ENCODE measurements around the gene STMN1. TPM values are rescaled to one million over a fixed set of nuclear protein-coding genes. Genes with fewer than 3 reads are reported as not detected.

STMN1 gene
- total and polyA plus RNA-seq, 10 of the 15 experiments (the other 5 are each of a cell fraction or from before 2014, with no cell fraction given) = 220 to 1,272 (median 603) TPM

DNA sequence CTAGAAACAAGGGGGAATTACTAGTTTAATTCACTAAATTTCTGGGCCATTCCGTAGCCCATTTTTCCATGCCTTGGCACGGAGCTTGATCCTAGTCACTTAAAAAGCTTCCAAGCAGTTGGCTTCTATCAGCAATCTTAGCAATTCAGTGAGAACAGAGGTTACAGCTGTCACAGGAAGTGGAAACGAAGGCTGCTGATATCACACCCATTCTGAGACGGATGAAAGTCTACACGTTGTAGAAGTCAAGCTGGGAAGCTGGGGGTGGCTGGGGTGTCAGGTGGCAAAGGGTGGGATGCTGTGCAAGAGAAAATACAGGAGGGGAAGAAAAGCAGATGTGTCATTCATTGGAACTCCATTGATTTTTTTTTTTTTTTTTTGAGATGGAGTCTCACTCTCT, 11.8 kb upstream of the STMN1 start (continued):
- TF ChIP-seq, protein P1, sequence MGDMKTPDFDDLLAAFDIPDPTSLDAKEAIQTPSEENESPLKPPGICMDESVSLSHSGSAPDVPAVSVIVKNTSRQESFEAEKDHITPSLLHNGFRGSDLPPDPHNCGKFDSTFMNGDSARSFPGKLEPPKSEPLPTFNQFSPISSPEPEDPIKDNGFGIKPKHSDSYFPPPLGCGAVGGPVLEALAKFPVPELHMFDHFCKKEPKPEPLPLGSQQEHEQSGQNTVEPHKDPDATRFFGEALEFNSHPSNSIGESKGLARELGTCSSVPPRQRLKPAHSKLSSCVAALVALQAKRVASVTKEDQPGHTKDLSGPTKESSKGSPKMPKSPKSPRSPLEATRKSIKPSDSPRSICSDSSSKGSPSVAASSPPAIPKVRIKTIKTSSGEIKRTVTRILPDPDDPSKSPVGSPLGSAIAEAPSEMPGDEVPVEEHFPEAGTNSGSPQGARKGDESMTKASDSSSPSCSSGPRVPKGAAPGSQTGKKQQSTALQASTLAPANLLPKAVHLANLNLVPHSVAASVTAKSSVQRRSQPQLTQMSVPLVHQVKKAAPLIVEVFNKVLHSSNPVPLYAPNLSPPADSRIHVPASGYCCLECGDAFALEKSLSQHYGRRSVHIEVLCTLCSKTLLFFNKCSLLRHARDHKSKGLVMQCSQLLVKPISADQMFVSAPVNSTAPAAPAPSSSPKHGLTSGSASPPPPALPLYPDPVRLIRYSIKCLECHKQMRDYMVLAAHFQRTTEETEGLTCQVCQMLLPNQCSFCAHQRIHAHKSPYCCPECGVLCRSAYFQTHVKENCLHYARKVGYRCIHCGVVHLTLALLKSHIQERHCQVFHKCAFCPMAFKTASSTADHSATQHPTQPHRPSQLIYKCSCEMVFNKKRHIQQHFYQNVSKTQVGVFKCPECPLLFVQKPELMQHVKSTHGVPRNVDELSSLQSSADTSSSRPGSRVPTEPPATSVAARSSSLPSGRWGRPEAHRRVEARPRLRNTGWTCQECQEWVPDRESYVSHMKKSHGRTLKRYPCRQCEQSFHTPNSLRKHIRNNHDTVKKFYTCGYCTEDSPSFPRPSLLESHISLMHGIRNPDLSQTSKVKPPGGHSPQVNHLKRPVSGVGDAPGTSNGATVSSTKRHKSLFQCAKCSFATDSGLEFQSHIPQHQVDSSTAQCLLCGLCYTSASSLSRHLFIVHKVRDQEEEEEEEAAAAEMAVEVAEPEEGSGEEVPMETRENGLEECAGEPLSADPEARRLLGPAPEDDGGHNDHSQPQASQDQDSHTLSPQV (IDR thresholded peaks at IDR 0.05) = no peak
- TF ChIP-seq BRCA1 (IDR thresholded peaks at IDR 0.05; ENCODE audit: low read depth, low read length) = no peak
- TF ChIP-seq STAT1 (conservative IDR thresholded peaks at IDR 0.05) = no peak
- no peak for TF ChIP-seq SIX5 (IDR thresholded peaks at IDR 0.05; ENCODE audit: low read depth, low read length, severe bottlenecking)

DNA sequence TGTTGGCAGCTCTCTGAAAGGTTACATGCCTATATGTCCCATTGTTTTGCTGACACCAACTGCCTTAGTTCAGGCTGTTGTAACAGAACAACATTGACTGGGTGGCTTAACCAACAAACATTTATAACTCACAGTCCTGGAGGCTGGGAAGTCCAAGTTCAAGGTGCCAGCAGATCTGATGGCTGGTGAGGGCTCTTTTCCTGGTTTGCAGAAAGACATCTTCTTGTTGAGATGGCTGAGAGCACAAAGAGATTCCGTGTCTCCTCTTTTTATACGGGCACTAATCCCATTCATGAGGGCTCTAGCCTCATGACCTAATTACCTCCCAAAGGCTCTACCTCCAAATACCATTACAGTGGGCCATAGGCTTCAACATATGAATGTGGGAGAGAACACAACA, 10.2 kb upstream of the STMN1 start:
- Histone ChIP-seq H2AFZ (ENCODE audit: control insufficient read depth, low read depth, low read length) (no peak overlapping the region), H3K27me3 (replicated peaks in 1 of 2; ENCODE audit: control insufficient read depth in 2 of 2, insufficient read depth in 2 of 2, low read length in 1 of 2) (no peaks in the 10 kb centered on the region; a peak in 1 of 4 replicates), H4K20me1 (ENCODE audit: control insufficient read depth, insufficient read depth) (no peaks in the 10 kb centered on the region), H3K4me3 (no peak overlapping the region), H3K4me2 (ENCODE audit: control insufficient read depth, insufficient read depth) (no peak overlapping the region), H3K27ac (ENCODE audit: control insufficient read depth, insufficient read depth) (no peak overlapping the region), H3K9ac (ENCODE audit: control insufficient read depth, insufficient read depth, low read length) (no peak overlapping the region), H3K4me1 (ENCODE audit: control insufficient read depth, insufficient read depth, low read length) (no peaks in the 10 kb centered on the region), H3K9me3 (replicated peaks; ENCODE audit: control insufficient read depth, insufficient read depth, low read length) (no peaks in the 10 kb centered on the region), H3K36me3 (ENCODE audit: control insufficient read depth in 2 of 2, insufficient read depth in 2 of 2, low read length in 1 of 2) (no peaks in the 10 kb centered on the region), H3K79me2 (ENCODE audit: control insufficient read depth, insufficient read depth, low read length) (no peaks in the 10 kb centered on the region)
- ChIA-PET CTCF (no interaction called here), SMC1A (ENCODE audit: uncharacterized antibody, unreplicated experiment) (interaction anchor here (0.9 kb wide), 1 partner anchor 81 kb away, joined by 3 read pairs; the partner anchor contains the start of gene PAFAH2), POLR2A (interaction anchor here (4.7 kb wide), 1 partner anchor 12 kb away, joined by 22 read pairs; no protein-coding TSS in a partner anchor), RAD21 (ENCODE audit: unreplicated experiment) (interaction anchor here (0.9 kb wide), 1 partner anchor 81 kb away, joined by 3 read pairs; the partner anchor contains the start of gene PAFAH2)
- no peak for FAIRE-seq
- BruUV-seq (replicated peaks) = no TSS peak
- intact Hi-C loops (cut with micrococcal nuclease; ENCODE audit: unreplicated experiment) = no loop called here
- no peak for DNase-seq (ENCODE audit: low read depth, low spot score)
- ATAC-seq = no peak
- in situ Hi-C loops (cut with MboI) = no loop called here
- TF ChIP-seq ZNF207 (IDR thresholded peaks at IDR 0.05; ENCODE audit: borderline replicate concordance) = no peak
- TF ChIP-seq, protein P2, sequence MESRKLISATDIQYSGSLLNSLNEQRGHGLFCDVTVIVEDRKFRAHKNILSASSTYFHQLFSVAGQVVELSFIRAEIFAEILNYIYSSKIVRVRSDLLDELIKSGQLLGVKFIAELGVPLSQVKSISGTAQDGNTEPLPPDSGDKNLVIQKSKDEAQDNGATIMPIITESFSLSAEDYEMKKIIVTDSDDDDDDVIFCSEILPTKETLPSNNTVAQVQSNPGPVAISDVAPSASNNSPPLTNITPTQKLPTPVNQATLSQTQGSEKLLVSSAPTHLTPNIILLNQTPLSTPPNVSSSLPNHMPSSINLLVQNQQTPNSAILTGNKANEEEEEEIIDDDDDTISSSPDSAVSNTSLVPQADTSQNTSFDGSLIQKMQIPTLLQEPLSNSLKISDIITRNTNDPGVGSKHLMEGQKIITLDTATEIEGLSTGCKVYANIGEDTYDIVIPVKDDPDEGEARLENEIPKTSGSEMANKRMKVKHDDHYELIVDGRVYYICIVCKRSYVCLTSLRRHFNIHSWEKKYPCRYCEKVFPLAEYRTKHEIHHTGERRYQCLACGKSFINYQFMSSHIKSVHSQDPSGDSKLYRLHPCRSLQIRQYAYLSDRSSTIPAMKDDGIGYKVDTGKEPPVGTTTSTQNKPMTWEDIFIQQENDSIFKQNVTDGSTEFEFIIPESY (IDR thresholded peaks at IDR 0.05) = no peak
- no peak for TF ChIP-seq EGR1 (IDR thresholded peaks at IDR 0.05; ENCODE audit: borderline replicate concordance in 1 of 2, low read depth in 2 of 2, low read length in 2 of 2)
- TF ChIP-seq TCF7 (IDR thresholded peaks at IDR 0.05; ENCODE audit: borderline replicate concordance) = no peak
- TF ChIP-seq, protein P3, sequence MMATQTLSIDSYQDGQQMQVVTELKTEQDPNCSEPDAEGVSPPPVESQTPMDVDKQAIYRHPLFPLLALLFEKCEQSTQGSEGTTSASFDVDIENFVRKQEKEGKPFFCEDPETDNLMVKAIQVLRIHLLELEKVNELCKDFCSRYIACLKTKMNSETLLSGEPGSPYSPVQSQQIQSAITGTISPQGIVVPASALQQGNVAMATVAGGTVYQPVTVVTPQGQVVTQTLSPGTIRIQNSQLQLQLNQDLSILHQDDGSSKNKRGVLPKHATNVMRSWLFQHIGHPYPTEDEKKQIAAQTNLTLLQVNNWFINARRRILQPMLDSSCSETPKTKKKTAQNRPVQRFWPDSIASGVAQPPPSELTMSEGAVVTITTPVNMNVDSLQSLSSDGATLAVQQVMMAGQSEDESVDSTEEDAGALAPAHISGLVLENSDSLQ (IDR thresholded peaks at IDR 0.05) = no peak
- no peak for TF ChIP-seq MTA2 (IDR thresholded peaks at IDR 0.05; ENCODE audit: low read depth)
- TF ChIP-seq, protein P4, sequence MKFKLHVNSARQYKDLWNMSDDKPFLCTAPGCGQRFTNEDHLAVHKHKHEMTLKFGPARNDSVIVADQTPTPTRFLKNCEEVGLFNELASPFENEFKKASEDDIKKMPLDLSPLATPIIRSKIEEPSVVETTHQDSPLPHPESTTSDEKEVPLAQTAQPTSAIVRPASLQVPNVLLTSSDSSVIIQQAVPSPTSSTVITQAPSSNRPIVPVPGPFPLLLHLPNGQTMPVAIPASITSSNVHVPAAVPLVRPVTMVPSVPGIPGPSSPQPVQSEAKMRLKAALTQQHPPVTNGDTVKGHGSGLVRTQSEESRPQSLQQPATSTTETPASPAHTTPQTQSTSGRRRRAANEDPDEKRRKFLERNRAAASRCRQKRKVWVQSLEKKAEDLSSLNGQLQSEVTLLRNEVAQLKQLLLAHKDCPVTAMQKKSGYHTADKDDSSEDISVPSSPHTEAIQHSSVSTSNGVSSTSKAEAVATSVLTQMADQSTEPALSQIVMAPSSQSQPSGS (IDR thresholded peaks at IDR 0.05; ENCODE audit: low read length) = no peak
- WGBS (ENCODE audit: insufficient coverage, insufficient replicate concordance, low lambda C conversion rate, missing lambda C conversion rate) = 71% methylated on average over 2 of the region's 2 CpGs
